ENCODE data around the gene SPEF1. TPM values are rescaled to one million over a fixed set of nuclear protein-coding genes. Genes with fewer than 3 reads are reported as not detected.

SPEF1 gene
- total and polyA plus RNA-seq, 2 of the 4 experiments (the other 2 are of a cell fraction) = 0.15 TPM; not detected in 1

DNA sequence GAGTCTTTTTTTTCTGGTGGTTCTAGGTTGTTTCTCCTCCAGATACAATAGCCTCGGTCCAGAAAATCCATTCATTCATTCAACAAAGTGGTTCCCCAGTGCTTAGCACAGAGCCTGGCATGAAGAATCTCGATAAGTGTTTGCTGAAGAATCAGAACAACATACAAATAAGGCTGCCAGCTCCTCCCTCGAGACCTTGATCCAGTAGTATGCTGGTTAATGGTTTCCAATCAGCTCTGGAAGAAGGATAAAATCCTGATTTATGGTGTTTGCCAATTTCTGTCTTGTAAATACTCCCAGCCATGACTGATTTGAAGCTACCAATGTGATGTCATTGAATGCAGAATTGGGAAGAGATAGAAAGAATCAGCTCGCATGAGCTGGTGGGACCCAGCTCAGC, 45.5 kb downstream of the SPEF1 start:
- H3K79me1 ChIP-seq (ENCODE audit: low read depth in 1 of 2, low read length in 2 of 2) = no peaks in the 10 kb centered on the region
- no peak overlapping the region for H4K8ac ChIP-seq (ENCODE audit: low read depth in 2 of 2, low read length in 2 of 2)
- no peaks in the 10 kb centered on the region for H3K9me3 ChIP-seq (ENCODE audit: control insufficient read depth, insufficient read depth, low read length)
- no peak for DNase-seq
- ChIA-PET POLR2A (ENCODE audit: unreplicated experiment) (no interaction called here), CTCF (no interaction called here)
- TF ChIP-seq RFX5 (IDR thresholded peaks at IDR 0.05; ENCODE audit: low read depth, low read length) = no peak
- no peak for TF ChIP-seq MAZ (IDR thresholded peaks at IDR 0.05; ENCODE audit: borderline replicate concordance, low read depth, low read length)
- no peak overlapping the region for H2AFZ ChIP-seq (replicated peaks; ENCODE audit: low read length, poor library complexity)
- no peak overlapping the region for H2AK9ac ChIP-seq (replicated peaks; ENCODE audit: low read depth, low read length, poor library complexity)
- peaks cover 53% of the 10 kb centered on the region for H3K27me3 ChIP-seq (ENCODE audit: control insufficient read depth, insufficient read depth, low read length)
- H2AK5ac ChIP-seq (ENCODE audit: low read depth, low read length) = no peak overlapping the region
- H3K56ac ChIP-seq (ENCODE audit: extremely low read depth, insufficient read depth, low read length) = no peak overlapping the region
- H3K27ac ChIP-seq (ENCODE audit: insufficient read depth, low read length) = no peak overlapping the region
- dilution Hi-C loops (cut with HindIII; ENCODE audit: low sequenced_read_pairs, unreplicated experiment) (no loop called here), intact Hi-C loops (cut with micrococcal nuclease) (no loop called here), in situ Hi-C loops (cut with MboI; ENCODE audit: low sequenced_read_pairs) (no loop called here)
- no peak overlapping the region for H3K4me2 ChIP-seq (ENCODE audit: low read depth, low read length)
- no peak overlapping the region for H3K14ac ChIP-seq (replicated peaks; ENCODE audit: low read depth, low read length)
- no peak overlapping the region for H4K91ac ChIP-seq (ENCODE audit: insufficient read depth, low read depth, low read length)
- H3K18ac ChIP-seq (ENCODE audit: low read depth, low read length) = no peak overlapping the region
- no peak overlapping the region for H2BK120ac ChIP-seq (ENCODE audit: low read depth, low read length)
- no peak overlapping the region for H4K5ac ChIP-seq (ENCODE audit: low read depth, low read length)
- H3K4me1 ChIP-seq (ENCODE audit: control insufficient read depth, insufficient read depth, low read length) = no peaks in the 10 kb centered on the region
- no peak overlapping the region for H2BK20ac ChIP-seq (ENCODE audit: low read depth, low read length)
- H3K36me3 ChIP-seq (ENCODE audit: control insufficient read depth, insufficient read depth, low read length) = no peaks in the 10 kb centered on the region
- H3K9me1 ChIP-seq (ENCODE audit: insufficient read depth, low read length) = 0 out of 2 replicates have a peak, but pooled peaks cover 2% of the 10 kb centered on the region
- no peak overlapping the region for H3K23ac ChIP-seq (ENCODE audit: low read depth, low read length)
- H3K4me3 ChIP-seq (ENCODE audit: insufficient read depth, low read depth, low read length) = no peak overlapping the region
- H3K4ac ChIP-seq (ENCODE audit: low read depth, low read length) = no peak overlapping the region
- no peak overlapping the region for H2BK15ac ChIP-seq (ENCODE audit: low read depth, low read length)
- H2BK5ac ChIP-seq (ENCODE audit: low read depth, low read length, poor library complexity, severe bottlenecking) = no peak overlapping the region
- no peak for ATAC-seq (ENCODE audit: low read depth)
- WGBS, 2 experiments (ENCODE audit: extremely low coverage in 2 of 2, insufficient read length in 1 of 2) = no CpG with 5 or more reads among the region's 4 CpGs
- no peaks in the 10 kb centered on the region for H4K20me1 ChIP-seq (ENCODE audit: insufficient read depth, low read length)
- H3K9ac ChIP-seq (ENCODE audit: low read depth, low read length) = no peak overlapping the region
- BruUV-seq (replicated peaks) = no TSS peak

Data from IMR-90 (cell line).